ENCODE measurements around the gene IMPG2.

The IMPG2 gene

GRCh38 chr3:101333883-101334282 is 13.5 kb upstream of the IMPG2 start:
- Histone ChIP-seq H3K4me3 (ENCODE audit: low read depth in 1 of 2, low read length in 2 of 2) (no peak overlapping the region), H3K27me3 (ENCODE audit: insufficient read depth, low read length, poor library complexity) (no peaks in the 10 kb centered on the region), H3K27ac (ENCODE audit: low read length) (no peak overlapping the region), H3K79me2 (ENCODE audit: insufficient read depth, low read length) (no peaks in the 10 kb centered on the region), H3K4me1 (ENCODE audit: insufficient read depth, low read length) (no peaks in the 10 kb centered on the region), H3K9ac (ENCODE audit: low read depth, low read length) (no peak overlapping the region), H3K9me3 (ENCODE audit: insufficient read depth, low read length, severe bottlenecking) (no peaks in the 10 kb centered on the region), H2AFZ (ENCODE audit: low read depth, low read length) (no peak overlapping the region), H3K36me3 (ENCODE audit: insufficient read depth, low read length) (peaks cover 22% of the 10 kb centered on the region; the same call in 1 of the 2 replicates), H4K20me1 (ENCODE audit: insufficient read depth, low read length) (no peaks in the 10 kb centered on the region), H3K4me2 (ENCODE audit: insufficient read depth, low read length) (no peak overlapping the region)
- ATAC-seq (ENCODE audit: insufficient read depth, low read depth) (no peak), DNase-seq (no peak)
- TF ChIP-seq EZH2 (IDR thresholded peaks at IDR 0.05; ENCODE audit: borderline replicate concordance, low read depth, low read length, severe bottlenecking) = no peak
- no peak for TF ChIP-seq CTCF (IDR thresholded peaks at IDR 0.05; ENCODE audit: borderline replicate concordance, extremely low read depth, low read length, poor library complexity, severe bottlenecking)

DNA sequence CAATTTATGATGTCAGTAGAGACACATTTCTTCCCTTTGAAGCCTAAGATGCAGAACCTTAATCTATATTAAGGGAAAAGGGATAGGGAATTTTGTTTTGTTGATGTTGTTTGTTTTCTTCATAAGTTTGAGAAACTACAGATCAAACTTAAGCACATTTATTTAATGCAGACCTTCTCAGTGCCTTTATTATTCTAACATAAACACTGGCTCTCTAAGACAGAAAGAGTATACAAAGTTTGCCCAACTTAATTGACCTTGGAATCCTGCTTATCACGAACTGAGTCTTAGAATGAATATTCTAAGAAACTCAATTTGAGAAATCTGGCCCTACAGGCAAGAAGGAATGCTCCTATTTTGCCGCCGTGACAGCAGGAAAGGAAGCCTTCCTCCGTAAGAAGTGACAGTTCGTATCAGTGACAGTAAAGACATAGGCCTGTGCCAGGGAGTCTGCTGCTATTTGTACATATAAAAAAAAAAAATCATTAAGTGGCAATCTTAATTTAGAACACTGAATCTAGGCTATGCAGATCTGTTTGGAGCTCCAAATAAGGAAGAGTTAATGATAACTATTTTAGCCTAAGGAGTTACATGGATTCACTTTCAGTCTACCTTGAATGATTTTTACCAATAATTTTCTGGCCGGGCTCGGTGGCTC is 8.8 kb upstream of the IMPG2 start:
- Histone ChIP-seq H3K27me3 (ENCODE audit: insufficient read depth, low read length, poor library complexity) (no peaks in the 10 kb centered on the region), H3K9ac (ENCODE audit: low read depth, low read length) (no peak overlapping the region), H4K20me1 (ENCODE audit: insufficient read depth, low read length) (no peaks in the 10 kb centered on the region), H3K4me3 (ENCODE audit: low read depth in 1 of 2, low read length in 2 of 2) (no peak overlapping the region), H3K4me1 (ENCODE audit: insufficient read depth, low read length) (no peaks in the 10 kb centered on the region), H3K4me2 (ENCODE audit: insufficient read depth, low read length) (no peak overlapping the region), H2AFZ (ENCODE audit: low read depth, low read length) (no peak overlapping the region), H3K27ac (ENCODE audit: low read length) (no peak overlapping the region), H3K36me3 (ENCODE audit: insufficient read depth, low read length) (peaks cover 24% of the 10 kb centered on the region; the same call in 1 of the 2 replicates), H3K79me2 (ENCODE audit: insufficient read depth, low read length) (no peaks in the 10 kb centered on the region), H3K9me3 (ENCODE audit: insufficient read depth, low read length, severe bottlenecking) (no peaks in the 10 kb centered on the region)
- no peak for DNase-seq
- ATAC-seq (ENCODE audit: insufficient read depth, low read depth) = no peak
- TF ChIP-seq EZH2 (IDR thresholded peaks at IDR 0.05; ENCODE audit: borderline replicate concordance, low read depth, low read length, severe bottlenecking) = no peak
- no peak for TF ChIP-seq CTCF (IDR thresholded peaks at IDR 0.05; ENCODE audit: borderline replicate concordance, extremely low read depth, low read length, poor library complexity, severe bottlenecking)

DNA sequence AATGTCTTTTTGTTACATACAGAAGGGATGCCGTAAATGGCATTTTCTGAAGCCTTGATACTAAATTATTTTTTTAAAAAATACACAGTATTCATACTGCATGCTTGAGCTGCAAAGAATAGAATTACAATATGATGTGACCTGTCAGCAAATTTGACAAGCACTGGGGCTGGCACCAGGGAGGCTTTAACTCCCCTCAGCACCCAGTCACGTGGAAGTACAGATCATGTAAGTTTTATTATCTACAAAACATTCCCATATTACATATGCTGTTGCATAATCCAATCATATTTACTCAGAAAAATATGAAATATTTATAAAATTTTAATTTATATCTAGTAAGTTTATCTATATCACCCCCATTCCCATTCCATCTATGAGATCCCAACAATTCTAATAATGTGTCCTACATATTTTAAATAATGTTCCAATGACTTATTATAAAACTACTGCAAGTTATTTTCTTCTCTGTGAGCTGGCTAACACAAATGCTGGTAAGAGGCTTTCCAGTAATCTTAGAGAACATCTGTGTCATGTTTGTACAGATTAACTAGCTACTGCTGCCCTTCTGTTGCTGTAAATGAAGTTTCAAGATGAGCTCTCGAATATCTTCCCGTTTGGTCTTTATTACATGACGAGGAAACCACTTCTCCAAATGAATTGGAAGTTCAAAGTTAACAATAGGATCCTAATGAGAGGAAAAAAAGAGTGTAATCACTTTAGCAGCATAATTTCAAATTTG is 5.2 kb upstream of the IMPG2 start:
- Histone ChIP-seq H3K4me2 (ENCODE audit: insufficient read depth, low read length) (no peak overlapping the region), H2AFZ (ENCODE audit: low read depth, low read length) (no peak overlapping the region), H3K79me2 (ENCODE audit: insufficient read depth, low read length) (no peaks in the 10 kb centered on the region), H3K27me3 (ENCODE audit: insufficient read depth, low read length, poor library complexity) (no peaks in the 10 kb centered on the region), H3K4me3 (ENCODE audit: low read depth in 1 of 2, low read length in 2 of 2) (no peak overlapping the region), H3K9me3 (ENCODE audit: insufficient read depth, low read length, severe bottlenecking) (no peaks in the 10 kb centered on the region), H4K20me1 (ENCODE audit: insufficient read depth, low read length) (no peaks in the 10 kb centered on the region), H3K27ac (ENCODE audit: low read length) (no peak overlapping the region), H3K36me3 (ENCODE audit: insufficient read depth, low read length) (peaks cover 21% of the 10 kb centered on the region; the same call in 1 of the 2 replicates), H3K4me1 (ENCODE audit: insufficient read depth, low read length) (no peaks in the 10 kb centered on the region), H3K9ac (ENCODE audit: low read depth, low read length) (no peak overlapping the region)
- no peak for TF ChIP-seq EZH2 (IDR thresholded peaks at IDR 0.05; ENCODE audit: borderline replicate concordance, low read depth, low read length, severe bottlenecking)
- no peak for TF ChIP-seq CTCF (IDR thresholded peaks at IDR 0.05; ENCODE audit: borderline replicate concordance, extremely low read depth, low read length, poor library complexity, severe bottlenecking)
- DNase-seq (no peak), ATAC-seq (ENCODE audit: insufficient read depth, low read depth) (no peak)

All from DND-41 (cell line).